Activated effector memory CD4-positive, alpha-beta T cell treated with Interleukin-2 at 50 U/mL for 16 hours (primary cell): ENCODE measurements around the gene TFR2.

Experiments used
- DNase-seq: peaks from one replicate; pipeline ENCODE4 v3.0.0-alpha.2; 2020

Gene TFR2

GRCh38 chr7:100570954-100571828 lies 70.2 kb downstream of the TFR2 start:
- DNase-seq, result no peak
